ENCODE data around the gene MVK. TPM values are rescaled to one million over a fixed set of nuclear protein-coding genes. Genes with fewer than 3 reads are reported as not detected.

MVK gene
- total RNA-seq, 1 experiment from 2014 or later: 19.2 TPM

DNA sequence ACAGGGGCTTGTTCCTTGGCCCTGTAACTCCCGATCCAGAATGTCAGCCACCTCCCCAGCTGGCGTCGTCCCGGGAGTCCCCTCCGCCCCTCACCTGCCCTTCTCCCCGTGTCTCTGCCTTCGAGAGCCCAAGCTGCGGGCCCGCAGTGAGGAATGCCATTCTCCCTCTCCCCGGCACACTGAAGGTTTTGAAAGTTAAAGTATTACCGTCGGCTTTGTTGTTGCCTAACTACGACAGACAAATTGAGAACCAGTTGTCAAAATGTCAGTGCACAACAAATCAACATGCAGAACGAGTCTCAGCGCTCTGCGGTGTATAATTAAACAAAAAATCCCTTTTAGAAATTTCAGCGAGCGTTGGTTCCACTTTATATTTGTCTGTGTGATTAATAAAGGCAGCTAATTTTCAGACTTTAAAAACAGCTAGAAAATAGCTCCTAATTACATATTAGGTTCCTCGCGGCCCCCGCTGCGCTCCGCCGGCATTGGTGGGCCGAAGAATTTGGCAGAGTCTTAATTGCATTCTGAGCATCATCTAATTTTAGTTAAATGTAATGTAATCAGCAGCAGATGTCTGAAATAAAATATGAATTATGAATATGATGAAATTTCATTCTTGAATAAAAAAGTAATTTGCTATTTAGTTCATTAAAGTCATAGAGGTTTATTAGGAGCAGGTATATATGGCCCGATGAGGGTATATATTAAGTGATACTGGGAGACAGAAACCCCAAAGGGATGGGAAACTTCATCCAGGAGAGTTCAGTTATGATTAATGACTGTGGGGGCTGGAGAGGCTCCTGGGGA lies 40.3 kb downstream of the MVK start:
- H2AFZ ChIP-seq (ENCODE audit: low read length): no peak overlapping the region
- no peak overlapping the region for H4K8ac ChIP-seq (replicated peaks; ENCODE audit: insufficient read length, low read depth, low read length)
- H3K4me1 ChIP-seq (ENCODE audit: insufficient read depth, low read length): no peaks in the 10 kb centered on the region
- H2BK120ac ChIP-seq (ENCODE audit: low read depth, low read length, poor library complexity, severe bottlenecking): no peak overlapping the region
- Mint-ChIP-seq H3K9me3 (no peaks in the 10 kb centered on the region), H3K4me1 (peaks cover 10 to 18% of the 10 kb centered on the region in 2 experiments), H3K36me3 (ENCODE audit: insufficient read depth in 1 of 3, low read depth in 3 of 3) (no peaks in the 10 kb centered on the region; a peak in 1 of 7 replicates), H3K27me3 (ENCODE audit: low read depth) (peaks cover 9% of the 10 kb centered on the region), H3K27ac (no peak overlapping the region; a peak in 1 of 7 replicates), H3K4me3 (no peak overlapping the region)
- no peak overlapping the region for H2BK15ac ChIP-seq (ENCODE audit: low read depth, low read length)
- no peak overlapping the region for H2BK5ac ChIP-seq (ENCODE audit: insufficient read length, low read length)
- no peaks in the 10 kb centered on the region for H3K23me2 ChIP-seq (ENCODE audit: insufficient read length, low read depth, low read length, poor library complexity, severe bottlenecking)
- H3K4me2 ChIP-seq (ENCODE audit: insufficient read depth, insufficient read length, low read length): no peak overlapping the region
- H3K79me1 ChIP-seq (ENCODE audit: insufficient read depth, low read depth, low read length, poor library complexity, severe bottlenecking): no peaks in the 10 kb centered on the region
- no peaks in the 10 kb centered on the region for H3K79me2 ChIP-seq (ENCODE audit: insufficient read depth, low read length)
- no peak overlapping the region for H3K9ac ChIP-seq (ENCODE audit: extremely low read depth, insufficient read length, low read length)
- no peak overlapping the region for H3K27ac ChIP-seq (ENCODE audit: insufficient read length, low read depth, low read length)
- H4K91ac ChIP-seq (ENCODE audit: insufficient read length, low read depth, low read length): no peak overlapping the region
- H3K56ac ChIP-seq (ENCODE audit: insufficient read length, low read depth, low read length): no peak overlapping the region
- no peak overlapping the region for H4K5ac ChIP-seq (ENCODE audit: insufficient read length, low read depth, low read length)
- no peaks in the 10 kb centered on the region for H3K9me3 ChIP-seq (ENCODE audit: control insufficient read depth, low read depth, low read length)
- H3K23ac ChIP-seq (ENCODE audit: insufficient read length, low read depth, low read length): no peak overlapping the region
- no peak overlapping the region for H2BK12ac ChIP-seq (ENCODE audit: insufficient read length, low read depth, low read length)
- no peaks in the 10 kb centered on the region for H3K27me3 ChIP-seq (ENCODE audit: insufficient read depth, low read length)
- no peak overlapping the region for H3T11ph ChIP-seq (ENCODE audit: low read length)
- H2AK5ac ChIP-seq (ENCODE audit: insufficient read length, low read length): no peak overlapping the region
- no peak overlapping the region for H2BK20ac ChIP-seq (ENCODE audit: low read depth, low read length, poor library complexity, severe bottlenecking)
- no peak overlapping the region for H3K4ac ChIP-seq (ENCODE audit: low read depth, low read length)
- TF ChIP-seq, protein P1, sequence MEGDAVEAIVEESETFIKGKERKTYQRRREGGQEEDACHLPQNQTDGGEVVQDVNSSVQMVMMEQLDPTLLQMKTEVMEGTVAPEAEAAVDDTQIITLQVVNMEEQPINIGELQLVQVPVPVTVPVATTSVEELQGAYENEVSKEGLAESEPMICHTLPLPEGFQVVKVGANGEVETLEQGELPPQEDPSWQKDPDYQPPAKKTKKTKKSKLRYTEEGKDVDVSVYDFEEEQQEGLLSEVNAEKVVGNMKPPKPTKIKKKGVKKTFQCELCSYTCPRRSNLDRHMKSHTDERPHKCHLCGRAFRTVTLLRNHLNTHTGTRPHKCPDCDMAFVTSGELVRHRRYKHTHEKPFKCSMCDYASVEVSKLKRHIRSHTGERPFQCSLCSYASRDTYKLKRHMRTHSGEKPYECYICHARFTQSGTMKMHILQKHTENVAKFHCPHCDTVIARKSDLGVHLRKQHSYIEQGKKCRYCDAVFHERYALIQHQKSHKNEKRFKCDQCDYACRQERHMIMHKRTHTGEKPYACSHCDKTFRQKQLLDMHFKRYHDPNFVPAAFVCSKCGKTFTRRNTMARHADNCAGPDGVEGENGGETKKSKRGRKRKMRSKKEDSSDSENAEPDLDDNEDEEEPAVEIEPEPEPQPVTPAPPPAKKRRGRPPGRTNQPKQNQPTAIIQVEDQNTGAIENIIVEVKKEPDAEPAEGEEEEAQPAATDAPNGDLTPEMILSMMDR (conservative IDR thresholded peaks at IDR 0.05): no peak
- H3K14ac ChIP-seq (ENCODE audit: insufficient read depth, low read length): no peak overlapping the region; the same call in 1 of the 2 replicates
- no peaks in the 10 kb centered on the region for H4K20me1 ChIP-seq (ENCODE audit: control insufficient read depth, insufficient read depth, insufficient read length)
- WGBS (ENCODE audit: extremely low coverage, insufficient read length, low lambda C conversion rate): no CpG with 5 or more reads among the region's 26 CpGs
- no peak for DNase-seq
- no peak overlapping the region for H3K18ac ChIP-seq (ENCODE audit: insufficient read length, low read depth, low read length)

Data from H9 (cell line).